ENCODE results near the gene SLC22A31.
"Not testable (repeated sequence)": the region's sequence is repeated elsewhere in the genome, so short reads cannot be mapped to it uniquely, and the experiment has no call there.

Gene SLC22A31

GRCh38 chr16:89178453-89179147, 21.7 kb downstream of the SLC22A31 start:
- no peak for DNase-seq

DNA sequence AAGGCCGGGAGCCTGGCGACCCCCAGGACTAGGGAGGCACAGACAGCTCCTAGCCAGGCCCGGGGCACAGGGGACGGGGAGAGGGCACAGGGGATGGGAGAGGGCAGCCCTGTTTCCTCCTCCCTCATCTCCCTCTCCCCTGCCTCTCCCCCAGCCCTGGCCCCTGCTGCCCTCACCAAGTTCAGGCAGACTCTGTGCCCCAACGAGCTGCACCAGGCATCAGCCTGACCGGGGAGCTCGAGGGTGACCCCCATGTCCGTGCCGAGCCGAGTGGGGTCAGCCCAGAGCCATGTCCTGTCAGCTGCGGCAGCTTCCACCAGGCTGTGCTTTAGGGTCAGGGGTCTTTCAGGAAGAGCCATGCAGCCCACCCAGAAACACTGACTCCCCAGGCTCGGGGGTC, 22.8 kb downstream of the SLC22A31 start:
- no peak for DNase-seq

DNA sequence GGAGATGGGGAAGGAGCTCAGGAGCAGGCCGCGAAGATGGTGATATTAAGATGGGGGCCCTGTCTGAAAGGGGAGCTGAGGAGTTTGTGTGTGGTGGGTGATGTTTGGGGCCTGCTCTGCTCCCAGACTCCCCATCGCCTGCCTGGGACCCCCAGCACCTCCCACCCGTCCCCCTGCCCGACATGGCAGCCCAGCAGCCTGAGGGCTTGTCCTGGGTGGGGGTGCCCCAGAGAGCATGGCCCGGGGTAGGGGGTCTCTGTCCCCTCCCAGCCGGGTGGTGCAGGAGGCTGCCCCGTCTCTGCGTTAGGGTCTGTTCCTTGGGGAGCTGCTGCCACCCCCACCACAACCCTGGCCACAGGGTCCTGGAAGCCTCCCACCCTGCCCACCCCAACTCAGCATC, 23.6 kb downstream of the SLC22A31 start:
- DNase-seq, result no peak

- no peak for DNase-seq
Observed at GRCh38 chr16:89176147-89176690, 24.1 kb downstream of the SLC22A31 start.

- DNase-seq, result no peak
Observed at GRCh38 chr16:89175280-89176146, 24.8 kb downstream of the SLC22A31 start.

DNA sequence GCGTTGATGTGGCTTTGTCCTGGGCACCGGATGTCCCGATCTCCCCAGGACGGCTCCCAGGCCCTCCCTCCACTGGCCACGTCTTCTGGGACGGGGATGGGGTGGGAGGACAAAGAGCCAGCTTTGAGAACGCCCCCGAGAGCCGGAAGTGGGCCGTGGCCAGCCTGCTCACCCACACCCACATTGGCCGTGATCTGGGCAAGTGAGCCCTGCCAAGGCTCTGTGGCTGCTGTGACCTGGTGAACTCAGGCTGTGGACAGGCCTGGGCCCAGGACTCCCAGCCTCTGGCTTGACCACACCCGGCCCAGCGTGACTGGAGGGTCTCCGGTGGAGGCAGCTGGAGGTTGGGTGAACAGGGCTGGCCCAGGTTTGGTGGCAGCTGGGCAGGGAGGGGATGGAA, 25.5 kb downstream of the SLC22A31 start:
- no peak for DNase-seq

- no peak for DNase-seq
Observed at GRCh38 chr16:89174055-89174827, 26.1 kb downstream of the SLC22A31 start.

DNA sequence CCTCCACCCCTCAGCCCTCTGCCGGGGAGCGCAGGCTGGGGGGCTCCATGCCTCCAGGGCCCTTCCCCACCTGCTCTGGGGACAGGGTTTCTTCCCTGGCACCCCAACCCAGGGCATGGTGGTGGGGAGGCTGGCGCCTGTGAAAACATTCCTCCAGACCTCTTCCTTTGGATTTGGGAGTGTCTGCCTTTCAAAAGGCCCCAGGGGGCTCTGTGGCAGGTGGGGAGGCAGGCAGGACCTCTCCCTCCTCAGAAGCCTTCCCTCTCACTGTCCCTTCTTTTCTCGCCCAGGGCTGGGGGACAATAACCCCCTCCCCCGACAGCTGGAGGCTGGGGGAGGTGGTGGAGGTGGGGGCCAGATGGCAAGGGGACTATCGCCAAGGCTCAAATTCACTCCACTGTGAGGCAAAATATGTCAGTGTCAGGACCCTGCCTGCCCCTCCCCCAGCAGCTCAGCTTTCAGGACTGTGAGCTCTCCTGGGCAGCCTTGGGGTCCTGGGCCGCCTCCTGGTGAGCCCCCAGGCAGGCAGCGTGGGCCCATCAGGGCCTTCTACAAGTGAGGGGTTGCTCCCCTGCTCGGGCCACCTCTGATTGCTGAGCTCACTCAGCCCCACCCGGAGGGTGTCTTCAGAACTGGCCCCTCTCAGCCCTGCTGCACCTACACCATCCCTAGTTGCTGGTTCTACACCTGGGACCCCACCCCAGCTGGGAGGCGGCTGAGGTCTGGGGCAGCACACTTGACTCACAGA, 27.0 kb downstream of the SLC22A31 start:
- no peak for DNase-seq

DNA sequence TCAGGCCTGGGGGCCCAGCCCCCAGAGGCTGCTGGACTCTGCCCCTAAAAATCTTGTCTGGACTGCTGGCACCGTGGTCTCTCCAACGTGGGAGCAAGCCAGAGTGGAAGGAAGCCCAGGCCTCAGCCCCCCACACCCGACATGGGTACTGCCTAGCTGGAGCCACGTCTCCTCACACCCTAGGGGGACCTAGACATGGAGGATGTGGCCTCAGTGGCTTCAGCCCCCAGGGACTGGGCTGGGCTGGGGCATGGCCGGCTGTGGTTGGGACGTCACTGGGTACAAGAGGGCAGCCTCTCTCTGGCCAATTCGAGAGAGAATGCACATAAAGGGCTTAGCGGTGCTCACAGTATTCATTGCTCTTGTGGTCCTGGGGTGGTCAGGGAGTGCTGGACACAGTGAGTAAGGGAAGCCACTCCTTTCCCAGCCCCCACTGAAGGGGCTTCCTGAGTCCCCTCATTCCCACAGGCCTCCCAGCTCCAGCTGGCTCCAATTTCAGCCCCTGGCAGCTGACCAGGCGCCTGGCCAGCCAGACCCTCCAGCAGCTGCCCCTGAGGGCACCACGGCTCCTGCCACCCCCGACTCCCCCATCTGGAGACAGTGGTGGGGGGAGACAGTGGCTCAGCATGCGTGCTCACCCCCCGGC, 27.7 kb downstream of the SLC22A31 start:
- no peak for DNase-seq

GRCh38 chr16:89172171-89172527, 28.2 kb downstream of the SLC22A31 start:
- DNase-seq, result no peak

DNA sequence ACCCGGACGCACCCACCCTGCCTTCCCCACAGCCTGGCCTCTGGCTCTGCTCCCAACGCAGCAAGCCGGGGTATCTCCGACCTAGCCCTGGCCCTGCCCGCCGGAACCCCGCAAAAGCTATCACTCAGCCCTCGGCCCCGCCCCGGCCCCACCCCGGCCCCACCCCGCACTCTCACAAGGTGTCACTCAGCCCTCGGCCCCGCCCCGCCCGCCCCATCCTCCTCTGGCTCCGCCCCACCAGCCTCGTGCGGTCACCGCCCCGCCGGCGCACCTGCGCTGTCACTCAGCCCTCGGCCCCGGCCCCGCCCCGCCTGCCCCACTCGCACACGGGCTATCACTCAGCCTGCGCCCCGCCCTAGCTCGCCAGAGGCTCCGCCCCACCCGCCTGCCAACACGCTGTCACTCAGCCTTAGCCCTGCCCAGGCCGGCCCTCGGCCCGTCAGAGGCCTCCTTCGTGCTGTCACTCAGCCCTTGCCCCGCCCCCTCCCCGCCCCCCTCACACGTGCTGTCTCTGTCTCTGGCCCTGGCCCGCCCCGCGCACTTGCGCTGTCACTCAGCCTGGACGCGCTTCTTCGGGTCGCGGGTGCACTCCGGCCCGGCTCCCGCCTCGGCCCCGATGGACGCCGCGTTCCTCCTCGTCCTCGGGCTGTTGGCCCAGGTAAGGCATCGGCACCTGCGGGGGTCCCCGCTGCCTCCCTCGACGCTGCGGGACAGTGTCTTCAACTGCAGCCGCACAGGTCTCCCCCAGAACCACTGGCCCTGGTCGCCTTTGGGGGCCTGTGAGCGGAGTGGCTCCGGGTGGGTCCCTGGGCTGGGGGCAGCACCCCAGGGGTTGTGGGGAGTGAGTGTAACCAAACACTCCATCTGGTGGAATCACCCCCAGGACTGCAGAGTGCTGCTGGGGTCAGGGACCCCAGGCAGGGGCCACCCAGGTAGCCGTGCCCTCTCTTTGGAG, 28.8 kb downstream of the SLC22A31 start, which contains the start of gene CDH15:
TSS of gene CDH15 (plus strand) at position 533 of the 955 bp plus-strand sequence. CDS start at position 617, 84 bp downstream.
- DNase-seq, result peak; percentile 96

DNA sequence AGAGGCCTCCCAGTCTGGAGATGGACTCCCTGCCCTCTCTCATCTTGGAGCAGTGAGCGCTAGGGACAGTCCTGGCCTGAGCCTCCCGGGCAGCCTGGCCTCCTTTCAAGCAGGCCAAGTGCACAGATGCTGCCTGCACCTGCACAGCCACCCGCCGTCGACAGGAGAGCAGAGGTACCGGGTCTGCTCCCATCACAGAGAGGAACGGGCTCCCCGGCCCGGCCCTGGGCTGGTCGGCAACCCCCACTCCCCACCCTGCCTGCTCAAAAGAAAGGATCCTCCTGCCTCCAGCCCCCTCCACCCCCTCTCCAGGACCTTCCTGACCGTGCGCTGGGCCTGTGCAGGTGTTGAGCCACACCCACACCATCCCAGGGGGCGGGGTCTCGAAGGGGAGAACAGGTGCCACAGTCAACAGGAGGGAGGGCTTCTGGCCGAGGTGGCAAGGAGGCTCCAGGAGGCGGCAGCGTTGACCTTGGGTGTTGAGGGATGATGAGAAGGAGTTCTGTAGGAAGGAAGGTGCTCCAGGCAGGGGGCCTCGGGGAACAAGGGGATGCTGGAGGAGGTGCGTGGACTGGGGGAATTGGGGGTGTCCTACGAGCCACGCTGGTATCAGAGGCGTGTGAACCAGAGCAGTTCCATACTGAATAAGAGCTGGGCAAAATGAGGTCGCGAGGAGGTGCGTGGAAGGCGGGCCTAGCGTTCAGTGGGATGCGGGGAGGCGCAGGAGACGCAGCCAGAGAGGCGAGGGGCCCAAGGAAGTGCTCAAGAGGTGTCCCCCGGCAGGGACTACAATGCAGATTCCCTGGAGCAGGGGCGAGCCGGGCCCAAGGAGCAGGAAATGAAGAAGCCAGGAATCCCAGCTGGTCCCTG, 29.8 kb downstream of the SLC22A31 start:
- DNase-seq, result no peak

DNA sequence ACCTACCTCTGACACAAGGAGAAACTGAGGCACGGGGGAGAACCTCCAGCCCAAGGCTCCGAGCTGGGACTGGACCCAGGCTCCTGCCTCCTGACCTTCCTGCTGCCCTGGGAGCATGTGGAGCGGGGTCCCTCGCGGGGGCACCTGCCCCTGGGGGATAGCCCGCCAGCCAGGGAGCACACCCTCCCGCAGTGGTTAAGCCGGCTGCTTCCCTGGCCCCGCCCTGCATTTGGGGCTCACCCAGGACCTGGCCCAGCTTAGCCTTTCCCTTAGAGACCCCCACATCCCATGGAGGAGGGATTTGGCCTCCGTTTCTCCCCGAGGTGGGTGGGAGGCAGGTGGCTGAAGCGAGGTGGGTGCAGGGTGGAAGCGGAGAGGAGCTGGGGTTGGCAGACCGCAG, 30.6 kb downstream of the SLC22A31 start:
- no peak for DNase-seq

GRCh38 chr16:89168381-89169189, 31.8 kb downstream of the SLC22A31 start:
- DNase-seq, result no peak

DNA sequence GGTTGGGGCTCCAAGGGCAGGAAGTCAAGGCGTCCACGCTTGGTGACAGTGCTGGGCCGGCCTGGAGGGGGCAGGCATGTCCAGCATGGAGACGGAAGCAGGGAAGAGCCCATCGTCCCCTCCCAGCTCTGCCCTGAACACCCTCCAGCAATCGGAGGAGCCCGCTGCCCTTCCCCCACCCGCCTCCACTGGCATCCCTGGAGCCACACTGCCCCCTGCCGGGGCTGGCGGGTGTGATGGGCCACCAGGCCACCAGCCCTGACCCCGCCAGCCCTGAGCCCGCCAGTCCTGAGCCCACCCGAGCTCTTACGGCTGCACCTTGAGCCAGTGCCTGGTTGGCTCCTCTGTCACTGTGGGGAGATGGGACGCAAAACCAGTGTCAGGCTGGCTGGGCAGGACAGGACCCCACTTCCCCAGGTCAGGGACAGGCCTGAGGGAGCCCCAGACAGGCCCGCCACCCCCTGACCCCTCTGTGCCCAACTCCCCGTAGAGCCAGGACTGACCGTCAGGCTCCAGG, 32.9 kb downstream of the SLC22A31 start:
- peak; percentile 92 for DNase-seq

GRCh38 chr16:89166696-89167424, 33.5 kb downstream of the SLC22A31 start:
- no peak for DNase-seq

DNA sequence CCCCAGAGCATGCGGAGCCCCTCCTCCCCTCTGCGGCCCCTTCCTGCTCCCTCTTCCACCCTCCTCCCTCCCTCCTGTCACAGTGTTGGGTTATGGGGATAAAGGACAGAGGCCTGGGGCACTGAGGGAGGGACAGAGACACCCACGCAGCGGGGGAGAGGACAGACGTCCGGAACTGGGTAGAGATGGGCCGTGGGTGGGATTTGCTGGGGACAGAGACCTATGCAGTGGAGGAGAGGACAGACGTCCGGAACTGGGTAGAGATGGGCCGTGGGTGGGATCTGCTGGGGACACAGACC, 34.7 kb downstream of the SLC22A31 start:
- DNase-seq, result not testable (repeated sequence)
